T-helper 17 cell (primary cell): ENCODE results near the gene CRYBG3. TPM values are rescaled to one million over a fixed set of nuclear protein-coding genes. Genes with fewer than 3 reads are reported as not detected.

Experiments
- ATAC-seq: fragments of 150-1000 bp; cut with Tn5 transposase; 2 replicates; pipeline ENCODE4 v1.10.0; 2021; ENCODE audit warnings: mild to moderate bottlenecking, moderate library complexity
- DNase-seq, 3 donors: peaks; one replicate each; pipeline versions ENCODE4 v3.0.0 to v3.0.0-alpha.2; 2020 to 2021
- H3K9me3 ChIP-seq: one replicate; pipeline ENCODE4 v1.7.0; 2013; ENCODE audit warnings: low read length, mild to moderate bottlenecking; ENCODE audit not compliant: control insufficient read depth, poor library complexity, severe bottlenecking
- H3K27ac Mint-ChIP-seq: one replicate; pipeline ENCODE4 v1.8.0; 2022; ENCODE audit warnings: mild to moderate bottlenecking, moderate library complexity, mixed read lengths
- H3K27me3 Mint-ChIP-seq: one replicate; pipeline ENCODE4 v1.8.0; 2022; ENCODE audit warnings: mixed read lengths
- H3K36me3 Mint-ChIP-seq: one replicate; pipeline ENCODE4 v1.8.0; 2022; ENCODE audit warnings: low read depth, mixed read lengths
- H3K4me1 Mint-ChIP-seq: one replicate; pipeline ENCODE4 v1.8.0; 2022; ENCODE audit warnings: mild to moderate bottlenecking, mixed read lengths
- H3K4me3 Mint-ChIP-seq: one replicate; pipeline ENCODE4 v1.8.0; 2022; ENCODE audit warnings: mild to moderate bottlenecking, moderate library complexity, mixed read lengths
- total RNA-seq, 4 donors: library from RNA in 2 of 4; stranded (reverse) in 2 of 4; gene quantifications; one replicate each; pipeline ENCODE4 v1.2.3 and lab custom pipeline; 2022 to 2026

CRYBG3 gene
- total RNA-seq, 2 donors from 2014 or later = 6.4 to 6.5 TPM

DNA sequence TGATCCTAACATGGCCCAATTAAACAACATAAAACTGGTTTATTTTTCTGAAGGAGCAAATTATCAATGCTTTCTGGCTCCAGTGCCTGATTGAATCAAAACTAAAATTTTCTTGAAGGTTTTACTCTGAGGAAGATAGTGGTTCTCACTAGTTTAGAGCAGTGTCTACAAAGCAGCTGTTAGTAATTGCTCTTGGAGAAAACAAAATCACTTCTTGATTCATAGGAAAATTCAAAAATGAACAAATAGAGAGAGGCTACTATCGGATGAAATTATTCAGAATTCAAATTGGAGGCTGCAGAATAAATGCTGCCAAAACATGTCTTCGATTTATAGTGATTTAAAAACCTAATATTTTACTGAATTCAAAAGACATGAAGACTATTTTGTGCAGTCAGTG lies 165.5 kb downstream of the CRYBG3 start:
- no peaks in the 10 kb centered on the region for H3K9me3 ChIP-seq
- DNase-seq (no peak), ATAC-seq (no peak)
- H3K27ac Mint-ChIP-seq = no peak overlapping the region
- peaks cover 9% of the 10 kb centered on the region for H3K4me1 Mint-ChIP-seq
- H3K27me3 Mint-ChIP-seq = peaks cover 3% of the 10 kb centered on the region
- no peak overlapping the region for H3K4me3 Mint-ChIP-seq
- H3K36me3 Mint-ChIP-seq = no peaks in the 10 kb centered on the region

DNA sequence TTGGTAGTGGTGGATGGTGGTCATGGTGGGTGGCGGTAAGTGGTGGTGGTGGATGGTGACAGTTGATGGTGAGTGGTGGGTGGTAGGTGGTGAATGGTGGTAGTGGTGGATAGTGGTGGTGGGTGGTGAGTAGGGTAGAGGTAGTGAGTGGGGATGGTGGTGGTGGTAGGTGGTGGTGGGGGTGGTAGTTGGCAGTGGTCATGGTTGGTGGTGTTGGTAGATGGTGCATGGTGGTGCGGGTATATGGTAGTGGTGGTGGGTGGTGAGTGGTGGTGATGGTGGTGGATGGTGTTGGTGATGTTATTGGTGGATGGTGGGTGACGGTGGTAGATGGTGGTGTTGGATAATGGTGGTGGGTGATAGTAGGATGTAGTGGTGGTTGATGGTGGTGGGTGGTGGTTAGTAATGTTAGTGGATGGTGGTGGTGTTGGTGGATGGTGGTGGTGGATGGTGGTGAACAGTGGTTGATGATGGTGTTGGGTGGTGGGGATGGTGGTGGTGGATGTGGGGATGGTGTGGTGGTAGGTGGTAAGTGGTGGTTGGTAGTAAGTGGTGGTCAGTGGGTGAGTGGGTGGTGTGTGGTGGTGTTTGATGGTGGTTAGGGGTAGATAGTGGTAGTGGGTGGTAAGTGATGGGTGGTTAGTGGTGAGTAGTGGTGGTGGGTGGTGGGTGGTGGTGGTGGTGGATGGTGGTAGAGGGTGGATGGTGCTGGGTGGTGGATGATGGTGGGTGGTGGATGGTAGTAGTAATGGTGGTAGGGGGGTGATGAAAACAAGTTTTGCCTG lies 167.2 kb downstream of the CRYBG3 start:
- Mint-ChIP-seq H3K36me3 (no peaks in the 10 kb centered on the region), H3K4me1 (peaks cover 12% of the 10 kb centered on the region), H3K27me3 (peaks cover 14% of the 10 kb centered on the region), H3K4me3 (no peak overlapping the region), H3K27ac (no peak overlapping the region)
- DNase-seq (no peak), ATAC-seq (no peak)
- no peaks in the 10 kb centered on the region for H3K9me3 ChIP-seq

DNA sequence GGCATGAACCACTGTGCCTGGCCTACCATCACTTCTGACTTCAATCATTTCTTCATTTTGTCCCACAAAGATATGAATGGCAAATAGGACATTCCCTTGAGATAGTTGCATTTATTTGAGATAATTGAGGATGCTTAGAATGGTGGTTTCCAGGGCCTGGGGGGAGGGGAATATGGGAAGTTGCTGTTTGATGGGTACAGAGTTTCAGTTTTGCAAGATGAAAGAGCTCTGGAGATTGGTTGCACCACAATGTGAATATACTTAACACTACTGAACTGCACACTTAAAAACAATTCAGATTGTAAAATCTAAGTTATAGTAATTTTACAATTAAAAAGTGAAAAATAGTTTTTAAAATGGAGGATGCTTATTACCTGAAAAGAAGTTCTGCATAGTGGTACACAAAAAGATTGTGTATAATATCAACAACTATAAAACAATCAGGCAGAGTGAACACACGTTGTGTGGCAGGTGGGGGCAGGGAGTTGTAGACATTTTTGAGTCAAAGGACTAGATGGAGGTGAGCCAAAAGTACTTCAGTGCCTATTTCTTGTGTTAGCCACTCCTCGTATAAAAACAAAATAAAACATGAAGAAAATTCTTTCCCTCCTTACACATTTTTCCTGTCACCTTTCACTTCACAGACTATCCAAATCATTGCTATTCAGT lies 168.9 kb downstream of the CRYBG3 start:
- peak; percentile 24 for ATAC-seq
- Mint-ChIP-seq H3K4me1 (peaks cover 12% of the 10 kb centered on the region), H3K36me3 (no peaks in the 10 kb centered on the region), H3K27ac (peak overlapping the region; percentile 84), H3K27me3 (peaks cover 19% of the 10 kb centered on the region), H3K4me3 (peak overlapping the region; percentile 86)
- no peaks in the 10 kb centered on the region for H3K9me3 ChIP-seq
- no peak for DNase-seq

DNA sequence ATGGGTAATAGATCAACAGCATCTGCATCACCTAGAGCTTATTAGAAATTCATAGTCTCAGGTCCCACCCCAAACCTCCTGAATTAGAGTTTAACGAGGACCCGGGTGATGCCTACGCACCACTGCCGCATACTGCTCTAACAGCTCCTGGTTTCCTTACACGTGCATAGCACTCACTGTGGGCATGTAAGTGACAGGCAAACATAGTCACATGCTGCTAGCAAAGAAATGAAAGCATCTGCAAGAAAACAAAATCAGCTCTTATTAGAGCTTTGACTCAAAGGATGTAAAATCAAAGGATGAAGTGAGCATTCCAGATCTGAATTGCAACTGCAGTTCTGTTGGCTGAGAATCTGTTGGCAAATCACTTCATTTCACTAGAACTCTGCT lies 169.5 kb downstream of the CRYBG3 start:
- Mint-ChIP-seq H3K27ac (peak overlapping the region; percentile 84), H3K36me3 (no peaks in the 10 kb centered on the region), H3K27me3 (peaks cover 19% of the 10 kb centered on the region), H3K4me1 (peaks cover 12% of the 10 kb centered on the region), H3K4me3 (peak overlapping the region; percentile 86)
- H3K9me3 ChIP-seq = no peaks in the 10 kb centered on the region
- DNase-seq (no peak), ATAC-seq (peak; percentile 94)

DNA sequence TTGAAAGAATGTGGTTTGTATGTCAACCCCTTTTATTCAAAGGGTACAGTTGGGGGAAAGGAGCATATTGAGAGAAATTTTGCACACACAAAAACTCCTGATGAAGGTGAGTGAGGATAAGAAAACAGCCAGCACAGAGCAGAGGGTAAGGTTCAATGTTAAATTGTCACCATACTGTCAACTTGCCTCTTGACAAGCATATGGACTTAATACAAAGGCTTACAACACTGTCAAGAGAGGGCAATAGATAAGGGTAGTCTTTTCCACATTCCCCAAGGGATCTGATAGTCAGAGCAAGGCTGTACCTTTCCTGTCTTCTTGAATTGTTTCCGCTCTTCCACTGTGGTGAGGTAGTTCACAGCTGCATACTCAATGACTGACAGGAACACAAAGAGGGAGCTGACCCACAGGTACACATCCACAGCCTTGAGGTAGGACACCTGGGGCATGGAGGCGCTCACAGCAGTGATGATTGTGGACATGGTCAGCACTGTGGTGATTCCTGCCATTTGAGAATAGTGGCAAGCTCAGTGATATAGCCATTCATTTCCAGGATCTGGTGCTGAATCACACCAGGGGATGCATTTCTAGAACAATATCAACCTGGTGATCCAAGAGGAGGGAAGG lies 170.8 kb downstream of the CRYBG3 start:
- H3K27me3 Mint-ChIP-seq = peaks cover 19% of the 10 kb centered on the region
- no peak overlapping the region for H3K4me3 Mint-ChIP-seq
- peak overlapping the region; percentile 37 for H3K27ac Mint-ChIP-seq
- DNase-seq = no peak
- H3K36me3 Mint-ChIP-seq = no peaks in the 10 kb centered on the region
- H3K4me1 Mint-ChIP-seq = peaks cover 12% of the 10 kb centered on the region
- no peaks in the 10 kb centered on the region for H3K9me3 ChIP-seq
- no peak for ATAC-seq

DNA sequence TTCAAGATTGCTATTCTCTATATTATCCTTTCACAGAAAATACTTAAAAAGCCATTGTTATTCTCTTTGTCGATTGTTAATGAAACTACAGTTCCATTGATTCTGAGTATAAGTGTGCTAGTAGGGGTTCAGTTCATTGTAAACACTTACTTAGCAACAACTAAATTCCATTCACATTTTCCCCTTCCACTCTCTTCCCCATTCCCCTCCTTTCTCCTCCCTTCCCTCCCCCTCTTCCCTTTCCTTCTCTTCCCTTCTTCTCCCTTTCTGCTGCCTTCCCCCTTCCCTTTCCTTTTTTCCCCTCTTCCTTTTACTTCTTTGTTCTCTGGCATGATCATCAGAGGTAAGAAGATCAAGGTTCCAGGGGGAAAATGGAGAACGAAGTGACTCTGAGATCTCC lies 171.7 kb downstream of the CRYBG3 start:
- Mint-ChIP-seq H3K36me3 (no peaks in the 10 kb centered on the region), H3K27ac (no peak overlapping the region), H3K4me3 (no peak overlapping the region), H3K27me3 (peaks cover 19% of the 10 kb centered on the region), H3K4me1 (peaks cover 12% of the 10 kb centered on the region)
- ATAC-seq (no peak), DNase-seq (no peak)
- H3K9me3 ChIP-seq = no peaks in the 10 kb centered on the region

DNA sequence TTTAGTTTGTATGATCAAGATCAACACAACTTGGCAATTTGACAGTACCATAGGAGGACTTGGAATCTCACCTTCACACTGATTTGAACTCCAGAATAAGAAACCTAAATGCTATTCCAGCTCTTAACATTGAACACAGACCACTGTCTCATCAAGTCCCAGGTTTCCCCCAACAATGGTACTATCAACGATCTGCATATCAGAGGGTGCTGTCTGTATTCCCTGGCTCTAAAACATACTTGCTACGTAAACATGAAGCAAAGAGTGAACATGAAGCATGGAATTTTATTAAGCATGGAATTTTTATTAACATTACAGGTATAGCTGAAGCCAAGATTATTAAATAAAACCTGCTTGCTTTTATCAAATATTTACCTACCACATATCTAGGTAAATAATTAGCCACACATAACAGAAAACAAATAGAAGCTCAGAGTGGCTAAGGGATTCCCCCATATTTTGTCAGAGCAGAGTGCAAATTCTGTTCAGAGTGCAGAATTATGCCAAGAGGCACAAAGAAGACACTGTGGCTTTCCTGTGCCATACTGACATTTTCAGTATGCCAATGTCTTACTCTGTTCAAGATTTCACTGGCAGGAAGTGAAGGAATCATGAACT lies 172.6 kb downstream of the CRYBG3 start:
- H3K27ac Mint-ChIP-seq = no peak overlapping the region
- H3K9me3 ChIP-seq = no peaks in the 10 kb centered on the region
- no peak overlapping the region for H3K4me3 Mint-ChIP-seq
- no peak for ATAC-seq
- peaks cover 12% of the 10 kb centered on the region for H3K4me1 Mint-ChIP-seq
- H3K36me3 Mint-ChIP-seq = no peaks in the 10 kb centered on the region
- no peak for DNase-seq
- peaks cover 19% of the 10 kb centered on the region for H3K27me3 Mint-ChIP-seq

Other genes starting within 250 kb of the CRYBG3 start
- gene ARL6, start 57.3 kb upstream of the CRYBG3 start, total RNA-seq = 1 to 10 TPM; 2.2 to 3.4 TPM
- gene RIOX2, start 150.4 kb downstream of the CRYBG3 start, total RNA-seq = 10 to 100 TPM; 21.1 to 22.7 TPM
- not detected for gene GABRR3, start 213.3 kb downstream of the CRYBG3 start, total RNA-seq